HepG2 (cell line): ENCODE measurements around the gene VPREB3. TPM values are rescaled to one million over a fixed set of nuclear protein-coding genes. Genes with fewer than 3 reads are reported as not detected.

Source experiments
- ATAC-seq: fragments of 200-7000 bp; cut with Tn5 transposase; 3 replicates; pipeline ENCODE4 v1.9.1; 2020; ENCODE audit warnings: mild to moderate bottlenecking, moderate library complexity
- BruUV-seq: library from RNA; stranded (reverse); fragments of 400-500 nt; replicated peaks from 2 replicates; lab custom pipeline; 2021; lab: Mats Ljungman, UMichigan
- CTCF ChIA-PET: fragments of 300-600 bp; formaldehyde crosslinking; extraction: SDS; loops from one replicate; lab custom pipeline; 2021; ENCODE audit warnings: low total read pairs, inconsistent platforms, low intra/inter-chr PET ratio; lab: Yijun Ruan, JAX
- POLR2A ChIA-PET: fragments of 350-600 bp; sonication (Branson Sonifier 250); formaldehyde crosslinking; loops from one replicate; lab custom pipeline; 2020; ENCODE audit warnings: antibody characterized with exemption, inconsistent platforms; lab: Yijun Ruan, JAX
- DNase-seq: peaks from one replicate; pipeline ENCODE4 v3.0.0-alpha.2; 2015; ENCODE audit warnings: low spot score
- FAIRE-seq: peaks from 3 replicates; lab custom pipeline; 2011; peaks lifted over from hg19 to GRCh38; lab: Jason Lieb, UNC
- H2AFZ ChIP-seq: one replicate; pipeline ENCODE4 v1.6.1; 2011; ENCODE audit warnings: low read length, inconsistent platforms
- H3K27ac ChIP-seq: fragments of 300-600 bp; 3 replicates; pipeline ENCODE4 v1.8.0; 2011; ENCODE audit warnings: mixed run types, mild to moderate bottlenecking, mixed read lengths, low read length, inconsistent platforms; ENCODE audit not compliant: insufficient read depth; ENCODE audit errors: extremely low read length
- H3K27me3 ChIP-seq, 2 experiments: fragments of 200-600 bp in 1 of 2; 2 replicates in 1 of 2; 3 replicates in 1 of 2; pipeline versions ENCODE4 v1.6.0 to v1.8.0; 2011; ENCODE audit warnings: low read length in 2 of 2, mild to moderate bottlenecking in 2 of 2, moderate library complexity in 2 of 2, inconsistent platforms in 1 of 2; ENCODE audit not compliant: insufficient read depth in 2 of 2, control insufficient read depth in 1 of 2
- H3K36me3 ChIP-seq, 2 experiments: fragments of 200-600 bp in 1 of 2; replicated peaks in 1 of 2; 2 replicates in 1 of 2; 3 replicates in 1 of 2; pipeline versions ENCODE4 v1.5.1 to v1.8.0; 2011; ENCODE audit warnings: low read length in 2 of 2, inconsistent platforms in 1 of 2; ENCODE audit not compliant: insufficient read depth in 2 of 2, control insufficient read depth in 1 of 2
- H3K4me1 ChIP-seq: 2 replicates; pipeline ENCODE4 v1.5.1; 2012; ENCODE audit warnings: low read length, inconsistent platforms; ENCODE audit not compliant: insufficient read depth
- H3K4me2 ChIP-seq: 2 replicates; pipeline ENCODE4 v1.6.0; 2011; ENCODE audit warnings: low read depth, low read length, inconsistent platforms
- H3K4me3 ChIP-seq, 3 experiments: fragments of 200-600 bp in 1 of 3; sonication (generic), shearing (Covaris generic) in 1 of 3; replicated peaks in 1 of 3; 2 replicates each; pipeline ENCODE4 v1.5.1; 2011 to 2016; ENCODE audit warnings: low read length in 3 of 3, inconsistent platforms in 2 of 3, low read depth in 2 of 3, mild to moderate bottlenecking in 2 of 3, control low read depth in 1 of 3, mixed read lengths in 1 of 3; ENCODE audit not compliant: insufficient read depth in 1 of 3
- H3K79me2 ChIP-seq: one replicate; pipeline ENCODE4 v1.6.1; 2011; ENCODE audit warnings: low read length, inconsistent platforms; ENCODE audit not compliant: insufficient read depth
- H3K9ac ChIP-seq: 2 replicates; pipeline ENCODE4 v1.6.0; 2011; ENCODE audit warnings: mild to moderate bottlenecking, low read depth, low read length, inconsistent platforms; ENCODE audit not compliant: insufficient read depth
- H3K9me3 ChIP-seq: 2 replicates; pipeline ENCODE4 v1.5.1; 2012; ENCODE audit warnings: mild to moderate bottlenecking, low read length
- H4K20me1 ChIP-seq: 2 replicates; pipeline ENCODE4 v1.6.0; 2011; ENCODE audit warnings: inconsistent platforms, mild to moderate bottlenecking, low read length, moderate library complexity; ENCODE audit not compliant: insufficient read depth
- FOSL2 ChIP-seq: sonication (generic); formaldehyde crosslinking; IDR thresholded peaks from 2 replicates; pipeline ENCODE4 v1.4.0; 2020; ENCODE audit warnings: missing genetic modification reagents
- MAFK ChIP-seq, 2 experiments: IDR thresholded peaks in 1 of 2; conservative IDR thresholded peaks in 1 of 2; 2 replicates each; pipeline ENCODE4 v1.6.1; 2011; ENCODE audit warnings: improper control_type of control experiment in 2 of 2, low read length in 2 of 2
- MED13 ChIP-seq: sonication (generic); formaldehyde crosslinking; IDR thresholded peaks from 2 replicates; pipeline ENCODE4 v1.5.0; 2020; ENCODE audit warnings: missing genetic modification reagents
- SNAPC4 ChIP-seq: sonication (generic); formaldehyde crosslinking; IDR thresholded peaks from 2 replicates; pipeline ENCODE4 v1.4.0; 2020; ENCODE audit warnings: mild to moderate bottlenecking, missing genetic modification reagents
- ZMYM4 ChIP-seq: sonication (generic); formaldehyde crosslinking; IDR thresholded peaks from 2 replicates; pipeline ENCODE4 v1.8.1; 2023; ENCODE audit warnings: mild to moderate bottlenecking, missing genetic modification reagents
- ZNF687 ChIP-seq: sonication (generic); formaldehyde crosslinking; IDR thresholded peaks from 2 replicates; pipeline ENCODE4 v1.5.1; 2020; ENCODE audit warnings: mild to moderate bottlenecking, missing genetic modification reagents, moderate library complexity
- ZNF841 ChIP-seq: sonication (generic); formaldehyde crosslinking; IDR thresholded peaks from 2 replicates; pipeline ENCODE4 v1.8.1; 2023; ENCODE audit warnings: missing genetic modification reagents, borderline replicate concordance
- WGBS: methylation state at CpG from one replicate; pipeline ENCODE4 v1.1.6; 2017; ENCODE audit warnings: low lambda C conversion rate; 5-methylcytosine and 5-hydroxymethylcytosine counted together
- in situ Hi-C: cut with HindIII; loops from 2 replicates; pipeline ENCODE4 v1.10.0; 2017; ENCODE audit warnings: low pct_unique_long_range_greater_than_20kb; ENCODE audit not compliant: extremely low pct_ligation_motif_present
- intact Hi-C: fragments of 100-400 bp; cut with micrococcal nuclease; formaldehyde crosslinking; loops from one replicate; pipeline ENCODE4 v1.10.0; 2022; ENCODE audit not compliant: unreplicated experiment
- polyA plus RNA-seq, 8 experiments: library from polyadenylated mRNA; depleted of rRNA in 3 of 8; stranded (reverse) in 7 of 8; unstranded in 1 of 8; fragments of >200 nt; fragmentation: Illumina TruSeq in 4 of 8; extraction: Trizol in 4 of 8; gene quantifications; 2 replicates each; pipeline versions ENCODE4 v1.2.1 to v1.2.3, GENCODE V29; 2011 to 2016; ENCODE audit warnings: low read depth in 4 of 8, missing spikeins in 1 of 8, mixed read lengths in 1 of 8; ENCODE audit not compliant: insufficient read depth in 1 of 8
- total RNA-seq, 5 experiments: library from RNA; depleted of rRNA; stranded (reverse); fragments of >200 nt; fragmentation: Illumina TruSeq; extraction: Trizol; gene quantifications; 2 replicates each; pipeline ENCODE4 v1.2.3, GENCODE V29; 2016; ENCODE audit warnings: low read depth in 1 of 5

VPREB3 gene
- total and polyA plus RNA-seq, 2 of the 13 experiments (the other 11 are each of a cell fraction or from before 2014, with no cell fraction given): 0.22 TPM; not detected in 1

GRCh38 chr22:23781511-23782183 is 27.4 kb upstream of the VPREB3 start:
- peak; percentile 7; the same call in 1 of the 3 replicates for ATAC-seq
- peaks cover 69% of the 10 kb centered on the region for H3K4me1 ChIP-seq
- no peak overlapping the region for H3K4me2 ChIP-seq
- no peak for FAIRE-seq
- H3K4me3 ChIP-seq: no peak overlapping the region
- no peak for DNase-seq
- no peak overlapping the region for H2AFZ ChIP-seq
- no peaks in the 10 kb centered on the region for H3K79me2 ChIP-seq
- no peaks in the 10 kb centered on the region for H4K20me1 ChIP-seq
- TF ChIP-seq MED13 (CRISPR knock-in tag) (no peak), ZNF687 (CRISPR knock-in tag) (peak; percentile 61), MAFK (conservative IDR thresholded peaks at IDR 0.05 in 1 of 2, IDR thresholded peaks at IDR 0.05 in 1 of 2; ENCODE audit: low read length in 2 of 2) (peak in 1 of 2 experiments; percentile 13; a peak in 2 of 4 replicates), SNAPC4 (CRISPR knock-in tag) (no peak), FOSL2 (CRISPR knock-in tag) (peak; percentile 68), ZMYM4 (CRISPR knock-in tag) (no peak), ZNF841 (CRISPR knock-in tag) (no peak)
- H3K27ac ChIP-seq: no peak overlapping the region
- H3K27me3 ChIP-seq: no peaks in the 10 kb centered on the region
- ChIA-PET CTCF (no interaction called here), POLR2A (interaction anchor here (0.8 to 1.3 kb wide), 2 partner anchors 9 to 11 kb away, joined by 3 to 4 read pairs; partner anchors contain the start of gene MMP11)
- no TSS peak for BruUV-seq
- intact Hi-C loops: no loop called here
- WGBS: 49% methylated on average over 10 of the region's 14 CpGs
- H3K9me3 ChIP-seq: no peaks in the 10 kb centered on the region
- in situ Hi-C loops: loop anchor here (5.0 kb wide), 1 partner anchor 66 kb away; no protein-coding TSS in a partner anchor
- no peak overlapping the region for H3K9ac ChIP-seq
- no peaks in the 10 kb centered on the region for H3K36me3 ChIP-seq
